Activated T-cell treated with anti-CD3 and anti-CD28 coated beads for 48 hours (primary cell): ENCODE results near the gene MACIR.

ENCODE experiments used
- DNase-seq: peaks from one replicate; pipeline ENCODE4 v3.0.0-alpha.2; 2020; ENCODE audit warnings: low read depth

MACIR gene

GRCh38 chr5:103291606-103292005 lies 33.0 kb downstream of the MACIR start:
- no peak for DNase-seq

GRCh38 chr5:103293099-103293498 lies 34.5 kb downstream of the MACIR start:
- no peak for DNase-seq

GRCh38 chr5:103293719-103294118 lies 35.2 kb downstream of the MACIR start:
- DNase-seq, result no peak

- no peak for DNase-seq
Observed at GRCh38 chr5:103294906-103295305, 36.3 kb downstream of the MACIR start.

DNA sequence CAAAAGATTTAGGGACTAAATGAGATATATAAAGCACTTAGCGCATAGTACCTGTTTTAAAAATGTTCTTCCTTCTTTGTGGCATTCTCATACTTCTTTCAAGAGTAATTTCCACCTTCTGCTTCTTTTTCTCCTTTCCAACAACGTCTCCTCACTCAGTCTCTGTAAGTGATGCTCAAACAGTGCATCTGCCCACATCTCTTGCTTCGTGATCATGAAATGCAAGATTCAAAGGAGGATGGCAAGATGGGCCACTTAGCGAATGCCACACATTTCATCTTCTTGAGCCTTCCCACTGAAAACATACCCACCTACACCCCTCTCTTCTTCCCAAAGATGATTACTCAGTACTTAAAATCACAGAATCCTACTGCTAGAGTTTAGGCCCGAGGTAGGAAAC lies 36.9 kb downstream of the MACIR start:
- no peak for DNase-seq

DNA sequence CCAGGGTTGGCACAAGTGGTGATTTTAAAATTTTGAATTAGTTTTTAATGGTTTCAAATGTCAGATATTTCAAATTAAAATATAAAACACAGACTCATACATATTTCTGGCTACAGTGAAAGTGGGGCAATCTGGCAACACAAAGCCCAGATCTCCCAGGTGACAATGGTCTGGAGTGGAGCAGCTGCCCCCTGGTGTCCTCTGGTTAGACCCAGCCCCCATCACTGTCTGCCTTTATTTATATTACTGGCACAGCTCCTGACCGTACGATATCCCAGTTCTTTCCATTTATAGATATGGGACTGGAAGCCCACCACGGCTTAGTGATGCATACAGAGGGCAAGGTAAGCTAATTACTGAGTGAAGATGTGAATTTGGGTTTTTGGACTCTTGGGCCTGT lies 37.3 kb downstream of the MACIR start:
- DNase-seq, result no peak

DNA sequence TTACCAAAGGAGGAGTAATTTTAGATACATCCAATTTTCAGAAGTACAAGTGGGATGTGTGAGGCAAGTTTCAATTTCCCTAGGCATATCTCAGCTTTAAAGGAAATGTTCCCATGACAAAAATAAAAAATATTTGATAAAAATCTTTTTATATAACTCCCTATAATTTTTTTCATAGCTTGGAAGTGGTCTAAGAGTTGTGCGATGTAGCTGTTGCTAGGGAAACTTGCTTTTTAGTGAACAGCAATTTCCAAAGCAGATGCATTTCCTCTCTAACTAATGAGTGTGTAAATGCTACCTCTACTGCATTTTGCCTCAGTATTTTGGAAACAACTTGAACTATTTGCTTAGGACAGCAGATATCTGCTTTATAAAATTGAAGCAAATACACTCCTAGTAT lies 39.6 kb downstream of the MACIR start:
- DNase-seq, result no peak

GRCh38 chr5:103298607-103299188 lies 40.1 kb downstream of the MACIR start:
- no peak for DNase-seq

DNA sequence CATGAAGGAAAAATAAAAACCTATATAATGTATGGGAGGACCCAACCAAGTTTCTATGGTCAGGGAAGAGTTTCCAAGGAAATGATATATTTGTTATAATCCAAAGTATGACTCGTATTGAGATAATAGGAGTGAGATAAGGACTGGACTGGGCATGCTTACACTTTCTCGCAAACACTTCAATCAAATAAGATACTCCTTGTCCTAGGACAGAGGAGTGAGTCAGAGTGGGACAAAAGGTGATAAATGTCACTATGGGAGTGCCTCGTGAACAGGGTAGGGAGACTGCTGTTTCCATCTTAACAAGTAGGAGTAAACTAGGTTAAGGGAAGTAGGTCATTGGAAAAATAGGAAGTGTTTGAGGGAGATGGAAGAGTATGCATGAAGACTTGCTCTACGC lies 47.2 kb downstream of the MACIR start:
- DNase-seq, result no peak

DNA sequence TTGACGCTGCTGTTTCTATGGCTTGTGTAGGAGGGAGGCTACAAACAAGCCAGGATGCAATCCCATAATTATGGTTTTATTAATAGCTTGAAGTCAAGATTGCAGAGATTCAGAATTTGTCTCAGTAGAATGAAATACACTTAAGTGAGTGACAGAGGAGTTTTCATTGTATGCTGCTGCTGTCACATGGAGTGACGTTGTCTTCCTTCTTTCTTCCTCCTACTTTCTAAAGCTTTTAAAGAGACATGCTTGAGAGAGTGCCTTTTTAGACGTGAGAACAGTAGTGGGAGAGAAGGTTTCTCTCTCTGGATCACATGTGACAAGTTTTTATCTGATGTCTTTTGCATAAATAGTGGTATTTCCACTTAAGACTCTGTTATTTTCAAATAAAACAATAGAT lies 48.9 kb downstream of the MACIR start:
- no peak for DNase-seq

- no peak for DNase-seq
Observed at GRCh38 chr5:103308774-103309173, 50.2 kb downstream of the MACIR start.

DNA sequence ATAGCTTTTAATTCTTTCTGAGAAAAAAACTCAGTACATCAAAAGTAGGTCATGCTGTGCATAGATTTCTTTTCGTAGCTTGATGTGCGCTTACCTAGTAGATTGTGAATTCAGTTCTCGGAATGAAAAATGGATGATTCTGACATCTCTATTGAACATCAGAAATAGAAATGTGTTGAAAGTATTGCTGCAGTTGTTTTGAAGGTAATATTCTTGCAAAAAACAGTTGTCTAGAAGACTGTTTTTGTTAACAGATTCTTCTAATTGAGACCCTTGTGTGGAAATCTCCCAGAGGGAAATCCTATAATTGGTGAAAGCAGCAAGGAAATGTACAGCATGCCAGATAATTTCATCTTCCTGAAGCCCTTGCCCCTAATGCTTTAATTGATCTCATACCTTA lies 54.5 kb downstream of the MACIR start:
- DNase-seq, result no peak

- no peak for DNase-seq
Observed at GRCh38 chr5:103315455-103315854, 56.9 kb downstream of the MACIR start.

- DNase-seq, result no peak
Observed at GRCh38 chr5:103327451-103327850, 68.9 kb downstream of the MACIR start.

DNA sequence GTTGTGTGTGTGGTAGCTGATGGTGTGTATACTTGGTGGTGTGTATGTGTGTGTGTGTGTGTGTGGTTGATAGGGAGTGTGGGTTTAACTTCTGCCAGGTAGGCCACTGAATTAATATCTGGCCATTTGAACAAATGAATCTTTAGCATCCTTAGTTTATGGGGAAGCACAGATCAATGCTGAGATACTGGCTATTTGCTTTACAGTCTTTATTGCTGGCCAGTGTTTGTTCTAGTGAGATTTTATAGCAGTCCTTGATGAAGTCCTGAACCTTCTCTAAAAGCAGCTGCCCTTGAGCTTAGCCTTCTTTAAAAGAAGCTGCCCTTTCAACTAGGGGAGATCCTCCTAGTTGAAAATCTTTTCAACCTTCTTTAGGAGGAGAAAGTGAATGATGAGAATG lies 69.3 kb downstream of the MACIR start:
- no peak for DNase-seq
